WI38 (cell line): ENCODE measurements around the gene CACNA2D3.

Source experiments
- H3K4me3 ChIP-seq: 2 replicates; pipeline ENCODE4 v1.5.1; 2011; ENCODE audit warnings: low read depth, mild to moderate bottlenecking, control low read depth, low read length
- CTCF ChIP-seq: IDR thresholded peaks from 2 replicates; pipeline ENCODE4 v1.5.1; 2012; ENCODE audit warnings: low read depth, mild to moderate bottlenecking, control low read depth, low read length

CACNA2D3 gene

DNA sequence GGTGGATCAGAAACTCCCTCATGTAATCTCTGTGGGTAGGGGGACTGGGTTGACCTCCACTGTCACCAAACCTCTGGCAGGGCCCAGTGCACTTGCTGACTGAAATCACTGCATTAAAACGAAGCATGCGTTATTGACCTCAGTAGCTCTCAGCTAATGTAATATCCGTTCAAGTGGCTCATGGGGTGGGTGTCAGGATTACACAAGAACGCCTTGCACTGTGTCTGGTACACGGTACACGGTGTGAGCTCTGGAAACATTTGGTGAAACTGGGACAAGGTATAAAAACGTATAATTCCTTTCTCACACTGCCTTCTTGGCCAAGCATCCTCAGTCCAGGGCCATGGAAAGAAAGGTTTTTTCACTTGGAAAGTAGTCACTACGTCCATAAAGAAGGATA is 793.6 kb downstream of the CACNA2D3 start:
- H3K4me3 ChIP-seq: no peak overlapping the region
- no peak for TF ChIP-seq CTCF

- no peak overlapping the region for H3K4me3 ChIP-seq
- no peak for TF ChIP-seq CTCF
Measured at GRCh38 chr3:54916732-54917131, 794.4 kb downstream of the CACNA2D3 start.

- no peak for TF ChIP-seq CTCF
Measured at GRCh38 chr3:54917174-54917573, 794.8 kb downstream of the CACNA2D3 start.

DNA sequence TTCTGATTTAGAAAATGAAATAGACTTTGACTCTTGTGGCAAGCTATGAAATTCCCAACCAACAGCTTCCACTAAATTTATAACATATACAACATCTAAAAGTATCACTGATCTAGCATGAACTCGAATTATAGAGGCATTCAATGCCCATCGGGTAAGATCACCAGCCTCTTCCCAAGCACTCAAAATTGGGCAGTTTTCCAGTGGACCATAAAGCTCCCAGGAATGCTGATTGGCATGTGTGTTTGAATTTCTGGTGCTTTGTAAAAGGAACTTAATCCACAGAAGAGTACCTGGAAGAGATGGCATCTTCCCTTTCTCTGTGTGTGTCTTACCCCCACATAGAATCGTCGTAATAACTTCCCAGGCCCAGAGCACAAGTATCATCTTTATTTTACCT is 795.5 kb downstream of the CACNA2D3 start:
- TF ChIP-seq CTCF: no peak
- H3K4me3 ChIP-seq: no peak overlapping the region

More at GRCh38 chr3:54917174-54917573, 794.8 kb downstream of the CACNA2D3 start:
- no peak overlapping the region for H3K4me3 ChIP-seq

GRCh38 chr3:54918516-54918915 is 796.2 kb downstream of the CACNA2D3 start:
- H3K4me3 ChIP-seq: no peak overlapping the region
- TF ChIP-seq CTCF: no peak

- no peak within 1 kb of the TSS for H3K4me3 ChIP-seq
- no peak for TF ChIP-seq CTCF
Measured at GRCh38 chr3:54928046-54928770, 805.9 kb downstream of the CACNA2D3 start, which contains the start of gene LRTM1. LRTM1 (minus strand) TSS chr3:54928059; CDS start chr3:54927911, 148 bp downstream.

- H3K4me3 ChIP-seq: no peak overlapping the region
- TF ChIP-seq CTCF: no peak
Measured at GRCh38 chr3:54931182-54931581, 808.8 kb downstream of the CACNA2D3 start.
